Tibial artery (tissue), 4 donors: ENCODE measurements around the gene NEMF.

Experiments
- DNase-seq, 2 donors: peaks; one replicate each; pipeline ENCODE4 v3.0.0-alpha.2; 2019
- H3K27ac ChIP-seq, 2 donors: fragments of 200-600 bp; sonication (generic) in 1 of 2; 1 replicate in 1 of 2; 2 replicates in 1 of 2; pipeline ENCODE4 v1.5.1; 2018 to 2019; ENCODE audit warnings: mild to moderate bottlenecking in 1 of 2
- H3K27me3 ChIP-seq, 2 donors: fragments of 200-600 bp; sonication (generic) in 1 of 2; one replicate each; pipeline versions ENCODE4 v1.5.1 to v1.6.0; 2016 to 2019
- H3K36me3 ChIP-seq, 3 donors: fragments of 200-600 bp; sonication (generic) in 2 of 3; one replicate each; pipeline ENCODE4 v1.5.1; 2016 to 2019; ENCODE audit warnings: mild to moderate bottlenecking in 2 of 3
- H3K4me1 ChIP-seq, 4 donors: fragments of 200-600 bp; sonication (generic) in 2 of 4; 1 replicate in 3 of 4; 2 replicates in 1 of 4; pipeline ENCODE4 v1.5.1; 2016 to 2019
- H3K4me3 ChIP-seq, 2 donors: fragments of 200-600 bp; sonication (generic) in 1 of 2; 1 replicate in 1 of 2; 2 replicates in 1 of 2; pipeline ENCODE4 v1.5.1; 2018 to 2019; ENCODE audit warnings: mild to moderate bottlenecking in 2 of 2
- H3K9me3 ChIP-seq, 3 donors: fragments of 200-600 bp; sonication (generic) in 1 of 3; one replicate each; pipeline ENCODE4 v1.5.1; 2016 to 2019
- intact Hi-C: fragments of 100-400 bp; cut with DNase I; formaldehyde crosslinking; loops from one replicate; pipeline ENCODE4 v1.15.0; 2023; ENCODE audit warnings: low total_unique reads
- TF ChIP-seq, protein P1 (sequence below), 2 experiments: fragments of 200-600 bp in 1 of 2; fragments of 450-650 bp in 1 of 2; IDR thresholded peaks; one replicate each; pipeline ENCODE4 v1.5.1; 2017 to 2019; ENCODE audit warnings: antibody characterized with exemption in 2 of 2, mild to moderate bottlenecking in 1 of 2, moderate library complexity in 1 of 2

Gene NEMF, protein sequence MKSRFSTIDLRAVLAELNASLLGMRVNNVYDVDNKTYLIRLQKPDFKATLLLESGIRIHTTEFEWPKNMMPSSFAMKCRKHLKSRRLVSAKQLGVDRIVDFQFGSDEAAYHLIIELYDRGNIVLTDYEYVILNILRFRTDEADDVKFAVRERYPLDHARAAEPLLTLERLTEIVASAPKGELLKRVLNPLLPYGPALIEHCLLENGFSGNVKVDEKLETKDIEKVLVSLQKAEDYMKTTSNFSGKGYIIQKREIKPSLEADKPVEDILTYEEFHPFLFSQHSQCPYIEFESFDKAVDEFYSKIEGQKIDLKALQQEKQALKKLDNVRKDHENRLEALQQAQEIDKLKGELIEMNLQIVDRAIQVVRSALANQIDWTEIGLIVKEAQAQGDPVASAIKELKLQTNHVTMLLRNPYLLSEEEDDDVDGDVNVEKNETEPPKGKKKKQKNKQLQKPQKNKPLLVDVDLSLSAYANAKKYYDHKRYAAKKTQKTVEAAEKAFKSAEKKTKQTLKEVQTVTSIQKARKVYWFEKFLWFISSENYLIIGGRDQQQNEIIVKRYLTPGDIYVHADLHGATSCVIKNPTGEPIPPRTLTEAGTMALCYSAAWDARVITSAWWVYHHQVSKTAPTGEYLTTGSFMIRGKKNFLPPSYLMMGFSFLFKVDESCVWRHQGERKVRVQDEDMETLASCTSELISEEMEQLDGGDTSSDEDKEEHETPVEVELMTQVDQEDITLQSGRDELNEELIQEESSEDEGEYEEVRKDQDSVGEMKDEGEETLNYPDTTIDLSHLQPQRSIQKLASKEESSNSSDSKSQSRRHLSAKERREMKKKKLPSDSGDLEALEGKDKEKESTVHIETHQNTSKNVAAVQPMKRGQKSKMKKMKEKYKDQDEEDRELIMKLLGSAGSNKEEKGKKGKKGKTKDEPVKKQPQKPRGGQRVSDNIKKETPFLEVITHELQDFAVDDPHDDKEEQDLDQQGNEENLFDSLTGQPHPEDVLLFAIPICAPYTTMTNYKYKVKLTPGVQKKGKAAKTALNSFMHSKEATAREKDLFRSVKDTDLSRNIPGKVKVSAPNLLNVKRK

DNA sequence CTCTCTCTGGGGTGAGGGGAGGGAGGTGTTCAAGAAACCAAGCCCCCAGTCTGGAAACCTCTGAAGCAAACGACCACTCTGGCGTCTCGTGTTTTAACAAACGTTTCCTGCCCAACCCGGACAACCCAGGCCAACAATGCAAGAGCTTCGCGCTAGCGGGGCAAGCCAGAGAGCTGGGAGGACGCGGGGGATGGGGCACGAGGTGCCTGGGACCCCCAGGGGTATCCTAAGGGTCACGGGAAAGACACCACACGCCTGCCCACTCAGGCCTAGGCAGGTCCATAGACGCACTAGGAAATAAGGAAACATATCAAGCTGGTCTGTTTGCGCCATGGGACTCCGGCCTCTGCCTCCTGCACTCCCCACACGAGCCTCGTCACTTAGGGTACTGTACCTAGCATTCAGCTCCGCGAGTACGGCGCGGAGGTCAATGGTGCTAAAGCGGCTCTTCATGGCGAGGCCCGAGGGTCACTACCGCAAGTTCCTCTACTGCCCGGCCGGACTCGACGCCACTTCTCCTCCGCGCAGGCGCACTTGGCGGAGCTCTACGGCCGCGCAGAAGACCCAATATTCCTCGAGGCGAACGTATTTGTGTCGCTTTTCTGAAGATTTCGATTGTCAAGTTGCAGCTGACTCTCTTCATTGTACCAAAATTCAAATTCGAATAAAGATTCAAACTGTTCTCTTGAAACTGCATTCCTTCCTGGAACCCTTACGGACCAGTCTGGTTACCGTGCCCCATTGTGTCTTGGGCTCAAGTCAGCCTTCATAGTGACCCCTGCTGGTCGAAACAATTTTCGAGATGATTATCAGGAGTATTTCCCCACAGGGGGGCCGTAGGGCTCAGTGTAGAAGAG, at the start of gene NEMF:
Gene NEMF, minus strand, starts transcription at position 488 of the 857 bp plus-strand sequence. Its CDS starts 35 bp downstream, at position 453.
- Histone ChIP-seq H3K9me3 (no peaks in the 10 kb centered on the region), H3K36me3 (peaks cover 4 to 25% (median 11%) of the 10 kb centered on the region in 3 donors), H3K4me1 (peaks cover 0 to 25% (median 18%) of the 10 kb centered on the region in 4 donors), H3K4me3 (peak within 1 kb of the TSS; percentile 75 to 80), H3K27me3 (no peaks in the 10 kb centered on the region), H3K27ac (peak within 1 kb of the TSS; percentile 87 to 89)
- peak; percentile 84 to 91 for DNase-seq
- intact Hi-C loops, result loop anchor here (5.0 kb wide), 1 partner anchor 220 kb away; no protein-coding TSS in a partner anchor
- TF ChIP-seq, protein P1, sequence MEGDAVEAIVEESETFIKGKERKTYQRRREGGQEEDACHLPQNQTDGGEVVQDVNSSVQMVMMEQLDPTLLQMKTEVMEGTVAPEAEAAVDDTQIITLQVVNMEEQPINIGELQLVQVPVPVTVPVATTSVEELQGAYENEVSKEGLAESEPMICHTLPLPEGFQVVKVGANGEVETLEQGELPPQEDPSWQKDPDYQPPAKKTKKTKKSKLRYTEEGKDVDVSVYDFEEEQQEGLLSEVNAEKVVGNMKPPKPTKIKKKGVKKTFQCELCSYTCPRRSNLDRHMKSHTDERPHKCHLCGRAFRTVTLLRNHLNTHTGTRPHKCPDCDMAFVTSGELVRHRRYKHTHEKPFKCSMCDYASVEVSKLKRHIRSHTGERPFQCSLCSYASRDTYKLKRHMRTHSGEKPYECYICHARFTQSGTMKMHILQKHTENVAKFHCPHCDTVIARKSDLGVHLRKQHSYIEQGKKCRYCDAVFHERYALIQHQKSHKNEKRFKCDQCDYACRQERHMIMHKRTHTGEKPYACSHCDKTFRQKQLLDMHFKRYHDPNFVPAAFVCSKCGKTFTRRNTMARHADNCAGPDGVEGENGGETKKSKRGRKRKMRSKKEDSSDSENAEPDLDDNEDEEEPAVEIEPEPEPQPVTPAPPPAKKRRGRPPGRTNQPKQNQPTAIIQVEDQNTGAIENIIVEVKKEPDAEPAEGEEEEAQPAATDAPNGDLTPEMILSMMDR (IDR thresholded peaks at IDR 0.05), result peak; percentile 79 to 85

DNA sequence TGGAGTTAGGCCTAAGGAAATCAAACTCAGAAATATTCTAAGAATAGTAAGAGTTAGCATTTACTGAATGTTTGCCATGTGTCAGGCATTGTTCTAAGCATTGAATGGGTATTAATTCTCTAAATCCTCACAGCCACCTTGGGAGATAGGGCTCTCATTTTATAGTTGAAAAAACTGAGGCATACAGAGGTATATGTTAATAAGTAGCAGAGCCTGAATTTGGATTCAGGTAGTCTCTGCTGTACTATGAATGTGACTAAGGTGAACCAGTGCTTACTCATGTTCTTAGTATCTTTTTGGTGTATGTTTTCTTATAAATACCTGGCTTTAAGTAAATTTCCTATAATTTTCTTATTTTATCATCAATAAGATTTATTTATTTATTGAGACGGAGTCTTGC, 48.4 kb upstream of the NEMF start:
- DNase-seq, result no peak
- Histone ChIP-seq H3K4me3 (no peak overlapping the region), H3K4me1 (peaks cover 0 to 36% (median 17%) of the 10 kb centered on the region in 4 donors), H3K27ac (no peak overlapping the region), H3K27me3 (no peaks in the 10 kb centered on the region), H3K36me3 (no peaks in the 10 kb centered on the region), H3K9me3 (no peaks in the 10 kb centered on the region)
- TF ChIP-seq, protein P1 (IDR thresholded peaks at IDR 0.05), result no peak
- intact Hi-C loops, result no loop called here

DNA sequence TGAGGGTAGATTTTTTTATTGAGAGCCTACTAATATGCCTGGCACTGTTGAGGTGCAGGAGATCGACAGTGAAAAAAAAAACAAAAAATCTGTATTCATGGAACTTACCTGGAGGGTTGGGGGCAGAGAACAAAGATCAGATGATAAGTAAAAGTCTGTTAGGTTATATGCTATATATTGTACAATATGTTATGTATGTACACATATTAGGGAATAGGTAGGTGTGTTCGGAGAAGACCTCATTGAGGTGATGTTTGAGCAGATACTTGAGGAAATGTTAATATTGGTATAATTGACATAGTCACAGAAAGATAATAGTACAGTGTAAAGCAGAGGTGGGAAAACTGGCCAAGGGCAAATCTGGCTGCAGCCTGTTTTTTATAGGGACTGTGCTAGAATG, 45.9 kb upstream of the NEMF start:
- Histone ChIP-seq H3K4me1 (peaks cover 0 to 57% (median 25%) of the 10 kb centered on the region in 4 donors), H3K27me3 (no peaks in the 10 kb centered on the region), H3K4me3 (no peak overlapping the region), H3K36me3 (peaks cover 0 to 18% (median 4%) of the 10 kb centered on the region in 3 donors), H3K9me3 (no peaks in the 10 kb centered on the region), H3K27ac (no peak overlapping the region)
- TF ChIP-seq, protein P1 (IDR thresholded peaks at IDR 0.05), result no peak
- no peak for DNase-seq
- intact Hi-C loops, result no loop called here

DNA sequence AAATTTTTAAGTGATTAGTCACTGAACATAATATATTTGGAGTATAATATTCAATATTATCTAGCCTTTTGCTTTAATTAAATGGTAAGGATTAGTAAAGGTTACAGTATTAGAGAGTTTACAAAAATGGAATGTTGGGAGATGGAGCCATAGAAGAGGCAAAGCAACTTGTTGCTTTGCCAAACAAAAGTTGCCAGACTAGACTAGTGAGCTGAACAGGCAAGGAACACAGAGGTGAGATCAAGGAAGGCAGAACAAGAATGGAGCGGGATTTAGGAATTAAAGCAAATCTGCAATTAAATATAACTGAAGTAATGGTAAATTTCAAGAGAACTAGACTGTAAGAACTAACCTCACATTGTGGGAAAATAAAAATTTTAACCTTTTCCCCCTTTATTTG, 45.4 kb upstream of the NEMF start:
- H3K27ac ChIP-seq, result no peak overlapping the region
- no peaks in the 10 kb centered on the region for H3K27me3 ChIP-seq
- H3K36me3 ChIP-seq, result peaks cover 0 to 18% (median 4%) of the 10 kb centered on the region in 3 donors
- no peak overlapping the region for H3K4me3 ChIP-seq
- no peak for DNase-seq
- H3K9me3 ChIP-seq, result no peaks in the 10 kb centered on the region
- intact Hi-C loops, result no loop called here
- TF ChIP-seq, protein P1 (IDR thresholded peaks at IDR 0.05), result no peak
- H3K4me1 ChIP-seq, result peaks cover 0 to 57% (median 25%) of the 10 kb centered on the region in 4 donors
